ENCODE results near the gene PPP1R37.
"Not testable (repeated sequence)": the region's sequence is repeated elsewhere in the genome, so short reads cannot be mapped to it uniquely, and the experiment has no call there.

The PPP1R37 gene

DNA sequence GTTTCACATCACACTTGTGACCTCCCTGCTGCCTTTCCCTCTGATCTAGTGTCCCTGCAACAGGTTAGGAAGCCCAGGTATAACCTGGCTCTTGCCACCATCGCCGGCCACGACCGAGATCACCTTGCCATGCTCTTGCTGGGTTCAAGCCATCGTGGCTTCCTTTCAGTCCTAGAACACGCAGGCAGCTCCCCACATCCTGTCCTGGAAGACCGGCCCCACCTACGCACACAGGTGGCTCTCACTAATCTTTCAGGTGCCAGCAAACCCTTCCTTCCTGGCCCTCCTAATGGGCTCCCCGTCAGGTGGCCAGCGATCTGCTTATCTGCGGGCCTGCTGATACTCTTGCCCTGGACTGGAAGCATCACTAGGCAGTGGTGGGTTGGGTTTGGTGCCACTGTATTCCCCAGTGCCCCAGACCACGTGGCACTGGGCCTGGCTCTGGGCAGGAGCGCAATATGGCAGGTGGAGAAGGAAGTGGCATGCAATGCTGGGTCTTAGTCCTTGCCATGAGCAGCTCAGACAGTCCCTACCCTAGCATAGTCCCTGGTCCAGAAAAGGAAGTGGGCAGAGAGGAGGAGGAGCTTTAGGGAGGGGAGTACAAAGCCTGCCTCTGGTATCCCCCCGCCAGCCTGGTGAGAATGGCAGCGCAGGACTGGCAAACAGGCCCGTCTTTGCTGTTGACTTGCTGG is 11.8 kb downstream of the PPP1R37 start (continued):
- TF ChIP-seq ZFP3 (CRISPR knock-in tag; IDR thresholded peaks at IDR 0.05) (no peak), RARB (CRISPR knock-in tag; IDR thresholded peaks at IDR 0.05) (no peak), ZNF70 (CRISPR knock-in tag; IDR thresholded peaks at IDR 0.05) (no peak)

DNA sequence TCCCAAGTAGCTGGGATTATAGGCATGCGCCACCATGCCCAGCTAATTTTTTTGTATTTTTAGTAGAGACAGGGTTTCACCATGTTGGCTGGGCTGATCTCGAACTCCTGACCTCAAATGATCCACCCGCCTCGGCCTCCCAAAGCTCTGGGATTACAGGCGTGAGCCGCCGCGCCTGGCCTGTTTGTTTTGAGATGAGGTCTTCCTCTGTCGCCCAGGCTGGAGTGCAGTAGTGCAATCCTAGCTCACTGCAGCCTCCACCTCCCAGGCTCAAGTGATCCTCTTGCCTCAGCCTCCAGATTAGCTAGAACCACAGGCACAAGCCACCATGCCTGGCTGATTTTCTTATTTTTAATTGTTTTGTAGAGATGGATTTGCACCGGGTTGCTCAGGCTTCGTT is 13.4 kb downstream of the PPP1R37 start:
- not testable (repeated sequence) for ATAC-seq

DNA sequence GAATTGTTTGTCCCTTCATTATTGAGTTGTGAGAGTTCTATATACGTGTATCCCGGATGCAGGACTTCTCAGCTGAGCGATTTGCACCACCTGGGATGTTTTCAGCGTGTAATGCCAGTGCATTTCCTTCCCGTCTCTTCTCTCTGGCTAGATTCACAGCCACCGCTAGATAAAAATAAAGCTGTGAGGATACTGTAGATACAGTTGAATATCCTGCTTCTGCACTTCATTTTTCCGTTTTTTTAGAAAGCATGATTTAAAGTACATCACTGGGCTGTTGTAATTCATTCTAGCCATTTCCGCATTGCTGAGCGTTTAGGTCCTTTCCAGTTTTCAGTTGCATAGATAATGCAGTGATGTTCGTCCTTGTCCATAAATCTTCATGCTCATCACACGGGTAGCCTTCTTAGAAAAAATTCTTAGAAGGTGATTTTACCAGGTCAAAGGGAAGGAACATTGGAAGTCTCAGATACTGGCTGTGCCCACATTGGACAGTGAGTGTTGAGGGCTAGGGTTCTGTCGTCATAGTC is 14.7 kb downstream of the PPP1R37 start:
- no peak for ATAC-seq
- TF ChIP-seq CSDC2 (CRISPR knock-in tag; IDR thresholded peaks at IDR 0.05) = no peak
- no peak for TF ChIP-seq ZC3H10 (CRISPR knock-in tag; IDR thresholded peaks at IDR 0.05)
- TF ChIP-seq SNAI2 (CRISPR knock-in tag; IDR thresholded peaks at IDR 0.05) = no peak
- no peak for TF ChIP-seq GLIS3 (CRISPR knock-in tag; IDR thresholded peaks at IDR 0.05)
- no peak for TF ChIP-seq ISL1 (CRISPR knock-in tag; IDR thresholded peaks at IDR 0.05)
- TF ChIP-seq OSR1 (CRISPR knock-in tag; IDR thresholded peaks at IDR 0.05) = no peak
- no peak for TF ChIP-seq ESRRG (CRISPR knock-in tag; IDR thresholded peaks at IDR 0.05)
- no peak for TF ChIP-seq ARNTL (CRISPR knock-in tag; IDR thresholded peaks at IDR 0.05; ENCODE audit: borderline replicate concordance, low read depth)
- TF ChIP-seq PPARA (CRISPR knock-in tag; IDR thresholded peaks at IDR 0.05; ENCODE audit: borderline replicate concordance) = no peak
- TF ChIP-seq, protein P1, sequence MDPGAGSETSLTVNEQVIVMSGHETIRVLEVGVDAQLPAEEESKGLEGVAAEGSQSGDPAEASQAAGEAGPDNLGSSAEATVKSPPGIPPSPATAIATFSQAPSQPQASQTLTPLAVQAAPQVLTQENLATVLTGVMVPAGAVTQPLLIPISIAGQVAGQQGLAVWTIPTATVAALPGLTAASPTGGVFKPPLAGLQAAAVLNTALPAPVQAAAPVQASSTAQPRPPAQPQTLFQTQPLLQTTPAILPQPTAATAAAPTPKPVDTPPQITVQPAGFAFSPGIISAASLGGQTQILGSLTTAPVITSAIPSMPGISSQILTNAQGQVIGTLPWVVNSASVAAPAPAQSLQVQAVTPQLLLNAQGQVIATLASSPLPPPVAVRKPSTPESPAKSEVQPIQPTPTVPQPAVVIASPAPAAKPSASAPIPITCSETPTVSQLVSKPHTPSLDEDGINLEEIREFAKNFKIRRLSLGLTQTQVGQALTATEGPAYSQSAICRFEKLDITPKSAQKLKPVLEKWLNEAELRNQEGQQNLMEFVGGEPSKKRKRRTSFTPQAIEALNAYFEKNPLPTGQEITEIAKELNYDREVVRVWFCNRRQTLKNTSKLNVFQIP (CRISPR knock-in tag; IDR thresholded peaks at IDR 0.05; ENCODE audit: borderline replicate concordance, low read depth) = no peak
- TF ChIP-seq TOX (CRISPR knock-in tag; IDR thresholded peaks at IDR 0.05; ENCODE audit: borderline replicate concordance) = no peak
- TF ChIP-seq, protein P2, sequence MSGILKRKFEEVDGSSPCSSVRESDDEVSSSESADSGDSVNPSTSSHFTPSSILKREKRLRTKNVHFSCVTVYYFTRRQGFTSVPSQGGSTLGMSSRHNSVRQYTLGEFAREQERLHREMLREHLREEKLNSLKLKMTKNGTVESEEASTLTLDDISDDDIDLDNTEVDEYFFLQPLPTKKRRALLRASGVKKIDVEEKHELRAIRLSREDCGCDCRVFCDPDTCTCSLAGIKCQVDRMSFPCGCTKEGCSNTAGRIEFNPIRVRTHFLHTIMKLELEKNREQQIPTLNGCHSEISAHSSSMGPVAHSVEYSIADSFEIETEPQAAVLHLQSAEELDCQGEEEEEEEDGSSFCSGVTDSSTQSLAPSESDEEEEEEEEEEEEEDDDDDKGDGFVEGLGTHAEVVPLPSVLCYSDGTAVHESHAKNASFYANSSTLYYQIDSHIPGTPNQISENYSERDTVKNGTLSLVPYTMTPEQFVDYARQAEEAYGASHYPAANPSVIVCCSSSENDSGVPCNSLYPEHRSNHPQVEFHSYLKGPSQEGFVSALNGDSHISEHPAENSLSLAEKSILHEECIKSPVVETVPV (CRISPR knock-in tag; IDR thresholded peaks at IDR 0.05) = no peak
- TF ChIP-seq TCF4 (CRISPR knock-in tag; IDR thresholded peaks at IDR 0.05; ENCODE audit: borderline replicate concordance) = no peak

DNA sequence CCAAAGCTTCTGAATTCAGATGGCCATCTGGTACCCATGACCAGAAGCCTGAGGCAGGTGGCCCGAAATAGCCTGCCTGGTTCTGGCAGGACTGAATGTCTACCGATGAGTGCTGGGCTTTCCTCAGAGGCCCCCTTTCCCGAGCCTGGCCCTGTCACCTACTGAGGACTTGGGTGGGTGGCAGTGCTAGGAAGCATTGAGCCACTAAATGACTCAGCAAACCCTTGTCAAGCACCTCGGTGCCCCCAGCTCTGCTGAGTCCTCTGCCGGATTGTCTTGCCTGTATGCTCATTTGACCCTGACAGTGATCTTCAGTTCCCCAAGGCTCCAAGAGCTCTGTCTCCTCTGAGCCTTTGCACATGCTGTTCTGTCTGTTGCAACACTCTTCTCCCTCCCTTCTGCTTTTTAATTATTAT is 17.9 kb downstream of the PPP1R37 start:
- no peak for ATAC-seq
- TF ChIP-seq ARNTL (CRISPR knock-in tag; IDR thresholded peaks at IDR 0.05; ENCODE audit: borderline replicate concordance, low read depth) (no peak), ZNF565 (CRISPR knock-in tag; conservative IDR thresholded peaks at IDR 0.05; ENCODE audit: low read depth) (no peak)
- TF ChIP-seq, protein P3, sequence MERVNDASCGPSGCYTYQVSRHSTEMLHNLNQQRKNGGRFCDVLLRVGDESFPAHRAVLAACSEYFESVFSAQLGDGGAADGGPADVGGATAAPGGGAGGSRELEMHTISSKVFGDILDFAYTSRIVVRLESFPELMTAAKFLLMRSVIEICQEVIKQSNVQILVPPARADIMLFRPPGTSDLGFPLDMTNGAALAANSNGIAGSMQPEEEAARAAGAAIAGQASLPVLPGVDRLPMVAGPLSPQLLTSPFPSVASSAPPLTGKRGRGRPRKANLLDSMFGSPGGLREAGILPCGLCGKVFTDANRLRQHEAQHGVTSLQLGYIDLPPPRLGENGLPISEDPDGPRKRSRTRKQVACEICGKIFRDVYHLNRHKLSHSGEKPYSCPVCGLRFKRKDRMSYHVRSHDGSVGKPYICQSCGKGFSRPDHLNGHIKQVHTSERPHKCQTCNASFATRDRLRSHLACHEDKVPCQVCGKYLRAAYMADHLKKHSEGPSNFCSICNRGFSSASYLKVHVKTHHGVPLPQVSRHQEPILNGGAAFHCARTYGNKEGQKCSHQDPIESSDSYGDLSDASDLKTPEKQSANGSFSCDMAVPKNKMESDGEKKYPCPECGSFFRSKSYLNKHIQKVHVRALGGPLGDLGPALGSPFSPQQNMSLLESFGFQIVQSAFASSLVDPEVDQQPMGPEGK (CRISPR knock-in tag; IDR thresholded peaks at IDR 0.05; ENCODE audit: borderline replicate concordance) = no peak

DNA sequence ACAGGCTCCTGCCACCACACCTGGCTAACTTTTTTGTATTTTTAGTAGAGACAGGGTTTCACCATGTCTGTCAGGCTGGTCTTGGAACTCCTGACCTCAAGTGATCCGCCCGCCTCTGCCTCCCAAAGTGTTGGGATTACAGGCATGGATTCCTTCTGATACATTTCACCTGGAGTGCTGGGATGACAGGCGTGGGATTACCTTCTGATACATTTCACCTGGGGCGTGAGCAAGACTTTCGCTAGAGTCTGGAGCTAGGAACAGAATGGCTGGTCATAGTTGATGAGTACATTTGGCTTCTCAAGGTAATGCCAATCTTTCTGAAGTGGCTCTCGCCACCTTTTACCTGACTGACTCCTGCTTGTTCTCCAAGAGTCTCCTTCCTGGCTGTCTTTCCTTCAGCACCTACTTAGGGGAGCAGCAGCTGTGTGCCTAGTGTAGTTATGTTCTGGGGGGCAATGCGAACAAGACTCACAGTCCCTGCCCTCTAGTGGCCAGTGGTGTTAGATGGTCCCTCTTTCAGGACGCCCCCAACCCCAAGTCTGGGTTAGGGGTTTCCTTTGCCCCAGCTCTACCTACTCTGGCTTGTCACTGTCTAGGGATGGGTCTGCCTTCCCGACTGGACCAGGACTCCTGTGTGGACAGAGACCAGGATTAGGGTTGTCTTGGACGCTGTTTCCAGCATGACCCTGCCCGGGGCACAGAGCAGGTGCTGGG is 19.3 kb downstream of the PPP1R37 start:
- ATAC-seq = no peak
- TF ChIP-seq, protein P1 (CRISPR knock-in tag; IDR thresholded peaks at IDR 0.05; ENCODE audit: borderline replicate concordance, low read depth) = no peak
- TF ChIP-seq ZFP3 (CRISPR knock-in tag; IDR thresholded peaks at IDR 0.05) (no peak), ZC3H10 (CRISPR knock-in tag; IDR thresholded peaks at IDR 0.05) (no peak), ESRRG (CRISPR knock-in tag; IDR thresholded peaks at IDR 0.05) (no peak), TOX (CRISPR knock-in tag; IDR thresholded peaks at IDR 0.05; ENCODE audit: borderline replicate concordance) (no peak), BACH2 (CRISPR knock-in tag; IDR thresholded peaks at IDR 0.05; ENCODE audit: borderline replicate concordance) (no peak), PPARA (CRISPR knock-in tag; IDR thresholded peaks at IDR 0.05; ENCODE audit: borderline replicate concordance) (no peak), GLIS3 (CRISPR knock-in tag; IDR thresholded peaks at IDR 0.05) (no peak), ZNF70 (CRISPR knock-in tag; IDR thresholded peaks at IDR 0.05) (no peak), CSDC2 (CRISPR knock-in tag; IDR thresholded peaks at IDR 0.05) (no peak), ZNF8 (CRISPR knock-in tag; IDR thresholded peaks at IDR 0.05) (no peak), ISL1 (CRISPR knock-in tag; IDR thresholded peaks at IDR 0.05) (no peak), OSR1 (CRISPR knock-in tag; IDR thresholded peaks at IDR 0.05) (no peak)
- TF ChIP-seq, protein P4, sequence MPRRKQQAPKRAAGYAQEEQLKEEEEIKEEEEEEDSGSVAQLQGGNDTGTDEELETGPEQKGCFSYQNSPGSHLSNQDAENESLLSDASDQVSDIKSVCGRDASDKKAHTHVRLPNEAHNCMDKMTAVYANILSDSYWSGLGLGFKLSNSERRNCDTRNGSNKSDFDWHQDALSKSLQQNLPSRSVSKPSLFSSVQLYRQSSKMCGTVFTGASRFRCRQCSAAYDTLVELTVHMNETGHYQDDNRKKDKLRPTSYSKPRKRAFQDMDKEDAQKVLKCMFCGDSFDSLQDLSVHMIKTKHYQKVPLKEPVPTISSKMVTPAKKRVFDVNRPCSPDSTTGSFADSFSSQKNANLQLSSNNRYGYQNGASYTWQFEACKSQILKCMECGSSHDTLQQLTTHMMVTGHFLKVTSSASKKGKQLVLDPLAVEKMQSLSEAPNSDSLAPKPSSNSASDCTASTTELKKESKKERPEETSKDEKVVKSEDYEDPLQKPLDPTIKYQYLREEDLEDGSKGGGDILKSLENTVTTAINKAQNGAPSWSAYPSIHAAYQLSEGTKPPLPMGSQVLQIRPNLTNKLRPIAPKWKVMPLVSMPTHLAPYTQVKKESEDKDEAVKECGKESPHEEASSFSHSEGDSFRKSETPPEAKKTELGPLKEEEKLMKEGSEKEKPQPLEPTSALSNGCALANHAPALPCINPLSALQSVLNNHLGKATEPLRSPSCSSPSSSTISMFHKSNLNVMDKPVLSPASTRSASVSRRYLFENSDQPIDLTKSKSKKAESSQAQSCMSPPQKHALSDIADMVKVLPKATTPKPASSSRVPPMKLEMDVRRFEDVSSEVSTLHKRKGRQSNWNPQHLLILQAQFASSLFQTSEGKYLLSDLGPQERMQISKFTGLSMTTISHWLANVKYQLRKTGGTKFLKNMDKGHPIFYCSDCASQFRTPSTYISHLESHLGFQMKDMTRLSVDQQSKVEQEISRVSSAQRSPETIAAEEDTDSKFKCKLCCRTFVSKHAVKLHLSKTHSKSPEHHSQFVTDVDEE (CRISPR knock-in tag; IDR thresholded peaks at IDR 0.05) = no peak
- TF ChIP-seq, protein P3 (CRISPR knock-in tag; IDR thresholded peaks at IDR 0.05; ENCODE audit: borderline replicate concordance) = no peak
